ENCODE measurements around the gene IQSEC1. TPM values are rescaled to one million over a fixed set of nuclear protein-coding genes. Genes with fewer than 3 reads are reported as not detected.

IQSEC1 gene
- total RNA-seq, 1 donor from 2014 or later = 34.2 TPM

- no peaks in the 10 kb centered on the region for H3K36me3 Mint-ChIP-seq (ENCODE audit: insufficient read depth)
- DNase-seq (ENCODE audit: low spot score, unreplicated experiment) = no peak
- no peak for TF ChIP-seq CTCF (IDR thresholded peaks at IDR 0.05; ENCODE audit: unreplicated experiment)
- H3K4me1 Mint-ChIP-seq (ENCODE audit: low read depth) = no peaks in the 10 kb centered on the region
- no peak overlapping the region for H3K4me3 Mint-ChIP-seq (ENCODE audit: low read depth)
- H3K27me3 Mint-ChIP-seq = peaks cover 18% of the 10 kb centered on the region
- no peaks in the 10 kb centered on the region for H3K9me3 Mint-ChIP-seq (ENCODE audit: low read depth)
- no peak overlapping the region for H3K27ac Mint-ChIP-seq
Observed at GRCh38 chr3:13083254-13083653, 10.0 kb upstream of the IQSEC1 start.

DNA sequence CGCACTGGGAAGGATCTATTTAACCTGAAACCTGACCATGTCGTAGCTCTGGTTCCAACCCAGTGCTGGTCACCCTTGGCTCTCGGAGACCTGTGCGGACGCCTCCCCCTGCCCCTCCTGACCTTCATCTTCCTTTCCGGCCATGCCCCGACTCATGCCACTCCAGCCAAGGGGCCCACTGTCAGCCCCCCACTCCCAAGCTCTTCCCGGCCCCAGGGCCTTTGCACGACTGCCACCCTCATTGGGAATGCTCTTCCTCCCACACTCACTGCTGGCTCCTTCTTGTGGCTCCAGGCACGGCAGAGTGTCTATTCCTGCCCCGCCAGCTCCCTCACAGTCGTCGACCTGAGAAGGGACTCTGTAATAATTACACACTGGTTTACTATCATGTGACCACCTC is 9.4 kb upstream of the IQSEC1 start:
- peaks cover 22% of the 10 kb centered on the region for H3K27me3 Mint-ChIP-seq
- no peaks in the 10 kb centered on the region for H3K4me1 Mint-ChIP-seq (ENCODE audit: low read depth)
- no peaks in the 10 kb centered on the region for H3K36me3 Mint-ChIP-seq (ENCODE audit: insufficient read depth)
- no peak for DNase-seq (ENCODE audit: low spot score, unreplicated experiment)
- no peaks in the 10 kb centered on the region for H3K9me3 Mint-ChIP-seq (ENCODE audit: low read depth)
- H3K27ac Mint-ChIP-seq = no peak overlapping the region
- no peak for TF ChIP-seq CTCF (IDR thresholded peaks at IDR 0.05; ENCODE audit: unreplicated experiment)
- H3K4me3 Mint-ChIP-seq (ENCODE audit: low read depth) = no peak overlapping the region

GRCh38 chr3:13081603-13082360 is 8.6 kb upstream of the IQSEC1 start:
- H3K27ac Mint-ChIP-seq = no peak overlapping the region
- no peak overlapping the region for H3K4me3 Mint-ChIP-seq (ENCODE audit: low read depth)
- peaks cover 26% of the 10 kb centered on the region for H3K27me3 Mint-ChIP-seq
- DNase-seq (ENCODE audit: low spot score, unreplicated experiment) = no peak
- TF ChIP-seq CTCF (IDR thresholded peaks at IDR 0.05; ENCODE audit: unreplicated experiment) = no peak
- no peaks in the 10 kb centered on the region for H3K4me1 Mint-ChIP-seq (ENCODE audit: low read depth)
- no peaks in the 10 kb centered on the region for H3K36me3 Mint-ChIP-seq (ENCODE audit: insufficient read depth)
- no peaks in the 10 kb centered on the region for H3K9me3 Mint-ChIP-seq (ENCODE audit: low read depth)

- H3K4me1 Mint-ChIP-seq (ENCODE audit: low read depth) = no peaks in the 10 kb centered on the region
- H3K27ac Mint-ChIP-seq = no peak overlapping the region
- peaks cover 37% of the 10 kb centered on the region for H3K27me3 Mint-ChIP-seq
- no peaks in the 10 kb centered on the region for H3K36me3 Mint-ChIP-seq (ENCODE audit: insufficient read depth)
- H3K9me3 Mint-ChIP-seq (ENCODE audit: low read depth) = no peaks in the 10 kb centered on the region
- no peak for DNase-seq (ENCODE audit: low spot score, unreplicated experiment)
- TF ChIP-seq CTCF (IDR thresholded peaks at IDR 0.05; ENCODE audit: unreplicated experiment) = no peak
- no peak overlapping the region for H3K4me3 Mint-ChIP-seq (ENCODE audit: low read depth)
Observed at GRCh38 chr3:13080591-13080990, 7.4 kb upstream of the IQSEC1 start.

DNA sequence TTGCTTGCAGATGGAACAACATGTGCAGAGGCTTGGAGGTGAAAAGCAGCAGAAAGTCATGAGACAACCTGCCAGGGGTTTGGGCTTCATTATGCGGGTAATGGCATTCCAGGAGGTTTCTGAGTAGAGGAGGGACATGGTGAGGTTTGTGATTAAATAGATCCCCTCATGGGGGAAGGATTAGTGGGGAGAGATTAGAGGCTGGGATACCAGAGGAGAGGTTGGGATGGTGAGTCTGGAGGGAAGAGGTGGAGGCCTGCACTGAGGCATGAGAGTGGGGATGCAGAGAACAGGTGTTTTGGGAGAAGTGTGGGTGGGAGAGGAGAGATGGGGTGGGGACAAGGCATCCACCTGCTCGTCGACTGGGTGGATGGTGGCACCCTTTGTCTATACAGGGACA is 6.8 kb upstream of the IQSEC1 start:
- no peak for DNase-seq (ENCODE audit: low spot score, unreplicated experiment)
- Mint-ChIP-seq H3K36me3 (ENCODE audit: insufficient read depth) (no peaks in the 10 kb centered on the region), H3K4me3 (ENCODE audit: low read depth) (no peak overlapping the region), H3K9me3 (ENCODE audit: low read depth) (no peaks in the 10 kb centered on the region), H3K27ac (no peak overlapping the region), H3K27me3 (peaks cover 42% of the 10 kb centered on the region), H3K4me1 (ENCODE audit: low read depth) (no peaks in the 10 kb centered on the region)
- TF ChIP-seq CTCF (IDR thresholded peaks at IDR 0.05; ENCODE audit: unreplicated experiment) = no peak
